Panc1 (cell line): ENCODE data around the gene MRPL21.

Experiments used
- POLR2AphosphoS5 ChIP-seq: IDR thresholded peaks from 2 replicates; pipeline ENCODE4 v1.6.1; 2012; ENCODE audit warnings: mild to moderate bottlenecking, low read depth, low read length, moderate library complexity
- SIN3A ChIP-seq: IDR thresholded peaks from 2 replicates; pipeline ENCODE4 v1.6.1; 2012; ENCODE audit warnings: low read depth, mild to moderate bottlenecking, low read length, moderate library complexity, borderline replicate concordance; ENCODE audit not compliant: insufficient read depth
- TCF7L2 ChIP-seq: IDR thresholded peaks from 2 replicates; pipeline ENCODE4 v1.6.1; 2011; ENCODE audit warnings: mild to moderate bottlenecking, low read depth, low read length, inconsistent platforms
- TF ChIP-seq, protein P1 (sequence below): fragments of 450-650 bp; IDR thresholded peaks from 2 replicates; pipeline ENCODE4 v1.5.1; 2017; ENCODE audit warnings: mild to moderate bottlenecking

DNA sequence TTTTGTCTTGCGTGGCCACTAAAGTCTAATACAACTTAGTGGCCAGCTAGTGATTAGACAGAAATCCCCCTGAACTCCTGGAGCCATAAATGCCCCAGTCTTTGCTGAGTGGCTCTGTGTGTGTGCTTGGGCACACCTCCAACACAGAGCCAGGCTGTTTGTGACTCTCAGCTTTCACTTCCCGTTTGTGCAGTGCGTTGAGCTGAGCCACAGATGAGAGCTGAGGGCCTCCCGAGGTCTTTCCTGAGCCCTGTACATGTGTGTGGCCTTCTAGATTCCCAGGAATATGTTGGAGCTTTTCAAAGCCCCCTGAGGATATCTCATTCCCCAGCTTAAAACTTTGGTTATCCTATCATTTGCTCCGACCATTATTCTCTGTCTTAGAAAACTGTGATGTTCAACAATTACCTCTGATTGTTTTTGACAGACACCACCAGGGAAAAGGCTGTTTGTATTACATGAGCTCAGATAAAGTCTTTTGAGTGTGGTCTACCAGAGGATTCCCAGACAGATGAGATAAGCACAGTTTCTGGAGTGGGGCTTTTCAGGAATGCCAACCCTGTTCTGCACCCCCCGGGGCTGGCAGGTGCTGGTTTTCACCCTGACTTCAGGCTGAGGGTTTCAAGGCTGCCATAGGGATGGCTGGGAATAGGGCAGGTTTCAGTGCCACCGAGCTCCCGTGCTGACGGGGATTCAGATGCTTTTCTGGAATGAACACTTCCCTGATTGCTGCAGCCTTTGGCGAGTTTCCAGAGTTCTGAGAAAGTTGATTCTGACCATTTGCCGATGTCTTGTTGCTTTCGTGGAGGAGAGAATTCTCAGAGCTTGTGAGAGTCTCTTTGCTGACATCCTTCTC, 23.9 kb upstream of the MRPL21 start:
- TF ChIP-seq, protein P1, sequence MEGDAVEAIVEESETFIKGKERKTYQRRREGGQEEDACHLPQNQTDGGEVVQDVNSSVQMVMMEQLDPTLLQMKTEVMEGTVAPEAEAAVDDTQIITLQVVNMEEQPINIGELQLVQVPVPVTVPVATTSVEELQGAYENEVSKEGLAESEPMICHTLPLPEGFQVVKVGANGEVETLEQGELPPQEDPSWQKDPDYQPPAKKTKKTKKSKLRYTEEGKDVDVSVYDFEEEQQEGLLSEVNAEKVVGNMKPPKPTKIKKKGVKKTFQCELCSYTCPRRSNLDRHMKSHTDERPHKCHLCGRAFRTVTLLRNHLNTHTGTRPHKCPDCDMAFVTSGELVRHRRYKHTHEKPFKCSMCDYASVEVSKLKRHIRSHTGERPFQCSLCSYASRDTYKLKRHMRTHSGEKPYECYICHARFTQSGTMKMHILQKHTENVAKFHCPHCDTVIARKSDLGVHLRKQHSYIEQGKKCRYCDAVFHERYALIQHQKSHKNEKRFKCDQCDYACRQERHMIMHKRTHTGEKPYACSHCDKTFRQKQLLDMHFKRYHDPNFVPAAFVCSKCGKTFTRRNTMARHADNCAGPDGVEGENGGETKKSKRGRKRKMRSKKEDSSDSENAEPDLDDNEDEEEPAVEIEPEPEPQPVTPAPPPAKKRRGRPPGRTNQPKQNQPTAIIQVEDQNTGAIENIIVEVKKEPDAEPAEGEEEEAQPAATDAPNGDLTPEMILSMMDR: no peak
- no peak for TF ChIP-seq POLR2AphosphoS5
- TF ChIP-seq TCF7L2: no peak
- no peak for TF ChIP-seq SIN3A
